ENCODE data around the gene JAKMIP1.

Gene JAKMIP1

DNA sequence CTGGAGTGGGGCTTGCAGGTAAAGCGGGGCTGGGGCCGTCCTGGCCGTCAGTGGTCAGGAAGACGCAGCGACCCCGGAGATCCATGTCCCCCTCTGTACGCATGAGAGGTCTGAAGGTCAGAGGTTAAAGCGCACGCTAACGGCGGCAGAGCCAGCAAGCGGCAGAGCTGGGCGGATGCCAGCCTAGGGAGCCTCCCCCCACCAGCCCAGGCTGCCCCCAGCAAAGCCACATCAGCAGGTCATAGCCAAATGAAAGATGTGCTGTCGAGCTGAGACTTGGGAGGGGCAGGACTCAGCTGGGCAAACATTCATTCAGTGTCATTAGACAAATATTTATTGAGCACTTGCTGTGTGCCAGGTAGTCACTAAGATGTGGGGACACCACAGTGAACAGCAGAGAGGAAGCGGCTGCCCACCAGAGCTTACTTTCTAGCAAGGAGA, 593 bp upstream of the JAKMIP1 start:
- TF ChIP-seq, protein P1, sequence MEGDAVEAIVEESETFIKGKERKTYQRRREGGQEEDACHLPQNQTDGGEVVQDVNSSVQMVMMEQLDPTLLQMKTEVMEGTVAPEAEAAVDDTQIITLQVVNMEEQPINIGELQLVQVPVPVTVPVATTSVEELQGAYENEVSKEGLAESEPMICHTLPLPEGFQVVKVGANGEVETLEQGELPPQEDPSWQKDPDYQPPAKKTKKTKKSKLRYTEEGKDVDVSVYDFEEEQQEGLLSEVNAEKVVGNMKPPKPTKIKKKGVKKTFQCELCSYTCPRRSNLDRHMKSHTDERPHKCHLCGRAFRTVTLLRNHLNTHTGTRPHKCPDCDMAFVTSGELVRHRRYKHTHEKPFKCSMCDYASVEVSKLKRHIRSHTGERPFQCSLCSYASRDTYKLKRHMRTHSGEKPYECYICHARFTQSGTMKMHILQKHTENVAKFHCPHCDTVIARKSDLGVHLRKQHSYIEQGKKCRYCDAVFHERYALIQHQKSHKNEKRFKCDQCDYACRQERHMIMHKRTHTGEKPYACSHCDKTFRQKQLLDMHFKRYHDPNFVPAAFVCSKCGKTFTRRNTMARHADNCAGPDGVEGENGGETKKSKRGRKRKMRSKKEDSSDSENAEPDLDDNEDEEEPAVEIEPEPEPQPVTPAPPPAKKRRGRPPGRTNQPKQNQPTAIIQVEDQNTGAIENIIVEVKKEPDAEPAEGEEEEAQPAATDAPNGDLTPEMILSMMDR (conservative IDR thresholded peaks at IDR 0.05; ENCODE audit: low read depth, low read length), result no peak
- no peak for DNase-seq (ENCODE audit: low read depth)
- H3K4me3 ChIP-seq (ENCODE audit: low read length), result peak overlapping the region; percentile 30

DNA sequence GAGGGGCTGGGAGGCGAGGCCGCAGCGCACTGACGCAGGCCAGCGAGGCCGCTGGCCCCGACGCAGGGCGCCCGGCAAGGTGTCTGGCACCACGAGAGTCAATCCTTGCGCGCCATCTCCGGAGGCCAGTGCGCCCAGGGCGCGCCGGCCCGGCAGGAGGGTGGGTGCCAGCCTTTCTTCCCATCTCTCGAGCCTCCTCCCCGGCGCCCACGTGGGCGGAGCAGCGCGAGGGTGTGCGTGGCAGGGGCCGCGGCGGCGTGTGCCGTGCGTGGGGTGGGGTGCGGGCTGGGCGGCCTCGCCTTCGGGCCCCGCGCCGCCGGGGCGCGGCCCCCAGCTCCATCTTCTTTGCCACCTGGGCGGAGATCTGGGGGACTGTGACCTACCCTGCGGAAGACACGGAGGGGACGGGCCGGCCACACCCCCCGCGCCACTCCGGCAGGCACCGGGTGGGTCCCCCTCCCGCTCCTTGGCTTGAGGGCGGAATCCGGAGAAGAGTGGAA, 877 bp downstream of the JAKMIP1 start:
- TF ChIP-seq, protein P1 (conservative IDR thresholded peaks at IDR 0.05; ENCODE audit: low read depth, low read length), result no peak
- H3K4me3 ChIP-seq (ENCODE audit: low read length), result no peak overlapping the region
- no peak for DNase-seq (ENCODE audit: low read depth)

DNA sequence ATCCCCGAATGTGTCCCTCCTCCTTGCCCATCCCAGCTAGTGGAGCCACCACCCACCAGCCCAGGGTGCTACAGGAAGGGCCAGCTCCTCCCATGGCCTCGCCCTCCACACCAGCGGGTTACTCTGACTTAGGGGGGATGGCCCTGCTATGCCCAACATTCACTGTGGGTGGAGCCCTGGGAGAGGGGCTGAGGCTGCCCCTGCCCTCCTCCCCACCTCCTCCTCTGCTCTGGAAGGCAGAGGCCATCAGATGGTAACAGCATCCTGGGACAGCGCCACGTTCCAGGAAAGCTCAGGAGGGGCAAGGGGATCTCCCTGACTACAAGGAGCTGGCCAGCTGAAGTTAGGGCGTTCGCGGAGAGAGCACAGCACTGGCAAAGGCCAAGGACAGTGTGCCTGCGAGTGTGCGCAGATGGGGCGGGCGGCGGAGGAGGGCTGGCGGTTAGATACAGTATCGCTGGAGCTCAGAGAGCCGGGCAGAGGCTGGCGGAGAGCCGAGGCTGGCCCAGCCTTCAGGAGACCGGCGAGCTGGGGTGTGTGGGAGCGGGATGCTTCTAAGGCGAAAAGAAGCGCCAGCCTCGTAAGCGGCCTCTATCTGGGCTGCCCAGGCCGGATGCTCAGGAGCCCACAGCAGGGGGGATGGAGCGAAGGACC, 1.5 kb downstream of the JAKMIP1 start:
- no peak overlapping the region for H3K4me3 ChIP-seq (ENCODE audit: low read length)
- TF ChIP-seq, protein P1 (conservative IDR thresholded peaks at IDR 0.05; ENCODE audit: low read depth, low read length), result no peak
- no peak for DNase-seq (ENCODE audit: low read depth)

DNA sequence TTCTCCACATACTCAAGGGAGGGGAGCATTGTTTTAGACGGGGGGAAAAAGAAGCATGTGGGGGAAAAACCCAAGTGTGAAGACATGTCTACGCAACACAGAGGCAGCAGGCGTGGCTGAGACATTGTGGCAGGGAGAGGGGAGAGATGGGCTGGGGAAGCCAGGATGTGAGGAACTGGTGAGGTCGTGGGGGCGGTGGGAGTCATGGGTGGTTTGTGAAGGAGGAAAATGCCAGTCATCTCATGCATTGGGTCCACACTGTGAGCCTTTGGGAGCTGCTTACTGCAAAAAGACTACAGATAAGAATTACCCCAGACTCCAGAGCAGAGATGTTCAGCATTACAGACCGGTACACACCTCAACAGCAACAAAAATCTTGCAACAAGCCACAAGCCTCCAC, 2.1 kb downstream of the JAKMIP1 start:
- no peak overlapping the region for H3K4me3 ChIP-seq (ENCODE audit: low read length)
- TF ChIP-seq, protein P1 (conservative IDR thresholded peaks at IDR 0.05; ENCODE audit: low read depth, low read length), result no peak
- no peak for DNase-seq (ENCODE audit: low read depth)

DNA sequence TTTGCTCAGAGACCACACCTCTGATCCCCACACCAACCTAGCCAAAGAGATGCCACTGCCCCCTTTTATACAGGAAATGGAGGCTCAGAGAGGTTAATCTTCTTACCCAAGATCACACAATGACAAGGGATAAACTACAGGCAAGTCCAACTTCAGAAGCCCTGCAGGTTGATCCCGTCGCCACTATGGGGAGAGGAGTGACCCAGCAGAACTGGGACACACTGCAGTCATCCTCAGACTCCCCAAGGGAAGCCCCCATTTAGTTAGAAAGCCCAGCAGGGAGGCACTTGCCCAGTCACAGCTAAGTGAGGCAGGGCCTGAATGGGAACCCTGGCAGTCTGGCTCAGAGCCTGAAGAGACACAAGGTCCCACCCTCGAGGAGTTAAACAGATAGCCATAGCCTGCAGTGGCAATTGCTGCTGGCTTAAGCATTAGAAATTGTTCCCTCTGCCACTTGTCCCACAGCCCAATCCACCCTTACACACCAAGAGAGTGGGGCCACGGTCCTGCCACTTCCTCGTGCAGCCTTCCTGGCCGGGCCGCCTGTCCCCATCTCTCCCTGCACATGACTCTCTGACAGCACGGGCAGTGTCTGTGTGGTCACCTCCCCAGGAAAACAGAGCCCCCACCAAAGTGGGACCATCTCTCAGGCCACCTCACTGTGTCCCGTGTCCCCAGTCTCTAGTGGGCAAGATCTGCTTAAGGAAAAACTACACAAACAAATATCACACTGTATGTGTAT, 2.7 kb downstream of the JAKMIP1 start:
- DNase-seq (ENCODE audit: low read depth), result no peak
- TF ChIP-seq, protein P1 (conservative IDR thresholded peaks at IDR 0.05; ENCODE audit: low read depth, low read length), result no peak
- no peak overlapping the region for H3K4me3 ChIP-seq (ENCODE audit: low read length)

DNA sequence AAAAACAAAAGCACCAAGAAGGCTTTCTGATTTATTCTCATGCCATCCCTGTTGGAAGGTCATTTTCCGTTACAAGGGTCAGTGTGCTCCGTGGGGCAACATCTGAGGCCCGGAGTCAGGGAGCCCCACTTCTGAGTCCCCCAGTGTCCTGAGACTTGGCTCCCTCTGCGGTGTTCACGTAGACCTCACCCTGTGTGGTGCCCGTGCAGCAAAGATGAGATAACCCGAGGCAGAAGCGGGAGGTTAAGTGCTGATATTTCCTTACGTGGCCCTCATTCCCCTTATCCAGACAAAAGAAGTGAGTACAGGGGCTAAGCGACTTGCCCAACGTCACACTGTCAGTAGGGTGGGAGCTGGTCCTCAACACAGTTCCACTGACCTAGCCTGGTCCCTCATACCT, 3.5 kb downstream of the JAKMIP1 start:
- H3K4me3 ChIP-seq (ENCODE audit: low read length), result no peak overlapping the region
- TF ChIP-seq, protein P1 (conservative IDR thresholded peaks at IDR 0.05; ENCODE audit: low read depth, low read length), result no peak
- no peak for DNase-seq (ENCODE audit: low read depth)

DNA sequence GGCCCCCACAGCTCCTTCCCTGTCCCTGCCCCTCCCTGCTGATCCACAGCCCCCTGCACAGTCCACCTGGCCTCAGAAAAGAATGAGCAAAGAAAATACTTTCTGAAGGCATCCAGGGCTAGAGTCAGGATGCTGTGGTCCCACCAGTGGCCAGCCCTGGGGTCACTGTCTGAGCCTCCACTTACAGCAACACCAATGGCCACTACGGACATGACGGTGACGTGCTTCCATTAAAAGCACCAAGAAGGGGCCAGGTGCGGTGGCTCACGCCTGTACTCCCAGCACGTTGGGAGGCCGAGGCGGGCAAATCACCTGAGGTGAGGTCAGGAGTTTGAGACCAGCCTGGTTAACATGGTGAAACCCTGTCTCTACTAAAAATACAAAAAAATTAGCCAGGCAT, 4.0 kb downstream of the JAKMIP1 start:
- TF ChIP-seq, protein P1 (conservative IDR thresholded peaks at IDR 0.05; ENCODE audit: low read depth, low read length), result no peak
- no peak for DNase-seq (ENCODE audit: low read depth)
- no peak overlapping the region for H3K4me3 ChIP-seq (ENCODE audit: low read length)

Measured in retinal pigment epithelial cell (primary cell).